ENCODE results near the gene MYO15B.

Gene MYO15B

DNA sequence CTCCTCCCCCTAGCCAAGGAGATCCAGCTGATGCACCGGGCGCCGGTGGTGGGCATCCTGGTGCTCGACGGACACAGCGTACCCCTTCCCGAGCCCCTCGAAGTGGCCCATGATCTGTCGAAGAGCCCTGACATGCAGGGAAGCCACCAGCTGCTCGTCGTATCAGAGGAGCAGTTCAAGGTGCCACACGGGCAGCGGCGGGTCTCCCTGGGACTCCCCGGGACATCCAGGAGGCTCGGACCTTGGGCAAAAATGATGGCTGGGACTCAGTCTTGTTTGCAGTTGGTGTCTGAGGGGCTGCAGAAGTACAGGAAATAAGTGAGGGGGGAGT is 15.8 kb upstream of the MYO15B start:
- no peak overlapping the region for H2AFZ ChIP-seq (ENCODE audit: low read length)
- peaks cover 13% of the 10 kb centered on the region for H3K4me1 ChIP-seq (ENCODE audit: insufficient read depth, low read length, severe bottlenecking)
- no peak overlapping the region for H3K27ac ChIP-seq (ENCODE audit: low read depth, low read length, poor library complexity, severe bottlenecking)
- no peaks in the 10 kb centered on the region for H3K9me3 ChIP-seq (ENCODE audit: low read length)
- H3F3A ChIP-seq (ENCODE audit: insufficient read depth, low read length) = no peaks in the 10 kb centered on the region
- TF ChIP-seq, protein P1, sequence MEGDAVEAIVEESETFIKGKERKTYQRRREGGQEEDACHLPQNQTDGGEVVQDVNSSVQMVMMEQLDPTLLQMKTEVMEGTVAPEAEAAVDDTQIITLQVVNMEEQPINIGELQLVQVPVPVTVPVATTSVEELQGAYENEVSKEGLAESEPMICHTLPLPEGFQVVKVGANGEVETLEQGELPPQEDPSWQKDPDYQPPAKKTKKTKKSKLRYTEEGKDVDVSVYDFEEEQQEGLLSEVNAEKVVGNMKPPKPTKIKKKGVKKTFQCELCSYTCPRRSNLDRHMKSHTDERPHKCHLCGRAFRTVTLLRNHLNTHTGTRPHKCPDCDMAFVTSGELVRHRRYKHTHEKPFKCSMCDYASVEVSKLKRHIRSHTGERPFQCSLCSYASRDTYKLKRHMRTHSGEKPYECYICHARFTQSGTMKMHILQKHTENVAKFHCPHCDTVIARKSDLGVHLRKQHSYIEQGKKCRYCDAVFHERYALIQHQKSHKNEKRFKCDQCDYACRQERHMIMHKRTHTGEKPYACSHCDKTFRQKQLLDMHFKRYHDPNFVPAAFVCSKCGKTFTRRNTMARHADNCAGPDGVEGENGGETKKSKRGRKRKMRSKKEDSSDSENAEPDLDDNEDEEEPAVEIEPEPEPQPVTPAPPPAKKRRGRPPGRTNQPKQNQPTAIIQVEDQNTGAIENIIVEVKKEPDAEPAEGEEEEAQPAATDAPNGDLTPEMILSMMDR (IDR thresholded peaks at IDR 0.05; ENCODE audit: low read length) = no peak
- TF ChIP-seq EZH2 (IDR thresholded peaks at IDR 0.05; ENCODE audit: borderline replicate concordance, low read length) = no peak
- no peaks in the 10 kb centered on the region for H4K20me1 ChIP-seq (ENCODE audit: insufficient read depth, low read length)
- peak overlapping the region; percentile 58; the same call in 1 of the 2 replicates for H3K4me2 ChIP-seq (ENCODE audit: low read length)
- H3K9me2 ChIP-seq (ENCODE audit: low read depth, low read length) = no peaks in the 10 kb centered on the region
- H3K9ac ChIP-seq (ENCODE audit: low read length) = no peak overlapping the region; the same call in 1 of the 2 replicates
- no peaks in the 10 kb centered on the region for H3K36me3 ChIP-seq (ENCODE audit: insufficient read depth, low read length)
- 0 out of 2 replicates have a peak, but pooled peaks cover 3% of the 10 kb centered on the region for H3K27me3 ChIP-seq (ENCODE audit: insufficient read depth, low read length)
- peak overlapping the region; percentile 45 for H3K4me3 ChIP-seq (ENCODE audit: low read depth, low read length, poor library complexity, severe bottlenecking)
- no peaks in the 10 kb centered on the region for H3K79me2 ChIP-seq (ENCODE audit: insufficient read depth, low read length)

- Histone ChIP-seq H2AFZ (ENCODE audit: low read length) (no peak overlapping the region), H3K4me1 (ENCODE audit: insufficient read depth, low read length, severe bottlenecking) (peaks cover 13% of the 10 kb centered on the region), H3K27me3 (ENCODE audit: insufficient read depth, low read length) (peaks cover 7% of the 10 kb centered on the region; the same call in 1 of the 2 replicates), H3K9ac (ENCODE audit: low read length) (no peak overlapping the region), H4K20me1 (ENCODE audit: insufficient read depth, low read length) (no peaks in the 10 kb centered on the region), H3K27ac (ENCODE audit: low read depth, low read length, poor library complexity, severe bottlenecking) (no peak overlapping the region), H3K4me3 (ENCODE audit: low read depth, low read length, poor library complexity, severe bottlenecking) (no peak overlapping the region), H3K9me2 (ENCODE audit: low read depth, low read length) (no peaks in the 10 kb centered on the region), H3K79me2 (ENCODE audit: insufficient read depth, low read length) (no peaks in the 10 kb centered on the region), H3K9me3 (ENCODE audit: low read length) (no peaks in the 10 kb centered on the region), H3K36me3 (ENCODE audit: insufficient read depth, low read length) (no peaks in the 10 kb centered on the region), H3F3A (ENCODE audit: insufficient read depth, low read length) (no peaks in the 10 kb centered on the region), H3K4me2 (ENCODE audit: low read length) (no peak overlapping the region)
- TF ChIP-seq EZH2 (IDR thresholded peaks at IDR 0.05; ENCODE audit: borderline replicate concordance, low read length) = no peak
- TF ChIP-seq, protein P1 (IDR thresholded peaks at IDR 0.05; ENCODE audit: low read length) = no peak
Measured at GRCh38 chr17:75572713-75573539, 14.7 kb upstream of the MYO15B start.

DNA sequence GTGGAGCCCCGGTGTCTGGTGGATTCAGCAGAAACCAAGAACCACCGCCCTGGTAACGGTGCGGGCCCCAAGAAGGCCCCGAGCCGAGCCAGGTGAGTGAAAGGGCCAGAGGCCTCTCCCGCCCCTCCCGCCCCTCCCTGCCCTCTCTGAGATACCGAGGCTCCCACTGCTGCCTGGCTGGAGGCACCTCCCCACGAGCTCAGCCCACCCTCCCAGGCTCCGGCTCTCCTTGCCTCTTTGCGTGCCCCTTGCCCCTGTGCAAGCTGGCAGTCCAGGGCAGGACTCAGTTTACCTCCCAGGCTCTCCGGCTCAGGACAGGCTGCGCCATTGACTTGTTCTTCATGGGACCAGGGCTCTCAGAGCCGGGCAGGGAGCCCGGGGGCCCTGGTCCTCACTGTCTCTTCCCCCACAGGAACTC is 14.1 kb upstream of the MYO15B start:
- Histone ChIP-seq H3K4me3 (ENCODE audit: low read depth, low read length, poor library complexity, severe bottlenecking) (no peak overlapping the region), H3K36me3 (ENCODE audit: insufficient read depth, low read length) (no peaks in the 10 kb centered on the region), H3K9ac (ENCODE audit: low read length) (no peak overlapping the region), H3K9me3 (ENCODE audit: low read length) (no peaks in the 10 kb centered on the region), H4K20me1 (ENCODE audit: insufficient read depth, low read length) (no peaks in the 10 kb centered on the region), H3K27me3 (ENCODE audit: insufficient read depth, low read length) (peaks cover 8% of the 10 kb centered on the region; the same call in 1 of the 2 replicates), H3F3A (ENCODE audit: insufficient read depth, low read length) (no peaks in the 10 kb centered on the region), H3K79me2 (ENCODE audit: insufficient read depth, low read length) (no peaks in the 10 kb centered on the region), H2AFZ (ENCODE audit: low read length) (no peak overlapping the region), H3K27ac (ENCODE audit: low read depth, low read length, poor library complexity, severe bottlenecking) (no peak overlapping the region), H3K4me1 (ENCODE audit: insufficient read depth, low read length, severe bottlenecking) (peaks cover 13% of the 10 kb centered on the region), H3K9me2 (ENCODE audit: low read depth, low read length) (no peaks in the 10 kb centered on the region), H3K4me2 (ENCODE audit: low read length) (no peak overlapping the region)
- TF ChIP-seq, protein P1 (IDR thresholded peaks at IDR 0.05; ENCODE audit: low read length) = no peak
- TF ChIP-seq EZH2 (IDR thresholded peaks at IDR 0.05; ENCODE audit: borderline replicate concordance, low read length) = no peak
